ENCODE measurements around the gene SMG5.
"Not testable (repeated sequence)": the region's sequence is repeated elsewhere in the genome, so short reads cannot be mapped to it uniquely, and the experiment has no call there.

SMG5 gene

GRCh38 chr1:156282479-156283222 lies at the start of gene SMG5:
Gene SMG5, minus strand, starts transcription at chr1:156282825. Its CDS starts 145 bp downstream, at chr1:156282680.
- FAIRE-seq: peak; percentile 94
- peak; percentile 88 for DNase-seq (ENCODE audit: extremely low spot score, insufficient read length, low read depth)

- FAIRE-seq; DNase-seq (ENCODE audit: extremely low spot score, insufficient read length, low read depth): not testable (repeated sequence)
These were observed 40.6 kb upstream of the SMG5 start for GRCh38 chr1:156323179-156323578.

DNA sequence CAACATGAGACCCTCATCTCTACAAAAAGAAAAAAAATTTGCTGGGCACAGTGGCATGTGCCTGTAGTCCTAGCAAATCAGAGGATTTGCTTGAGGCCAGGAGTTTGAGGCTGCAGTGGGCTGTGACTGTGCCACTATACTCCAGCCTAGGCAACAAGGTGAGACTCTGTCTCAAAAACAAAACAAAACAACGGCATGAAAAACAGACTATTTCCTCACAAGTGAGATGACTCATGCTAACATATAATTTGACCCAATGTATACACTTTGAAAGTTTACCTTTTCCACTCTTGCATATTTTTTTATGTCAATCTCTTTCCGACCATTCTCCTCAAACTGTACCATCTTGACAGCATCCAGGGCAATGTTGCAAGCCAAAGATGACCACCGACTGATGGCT lies 37.9 kb upstream of the SMG5 start:
- FAIRE-seq (no peak), DNase-seq (ENCODE audit: extremely low spot score, insufficient read length, low read depth) (no peak)

- DNase-seq (ENCODE audit: extremely low spot score, insufficient read length, low read depth) (no peak), FAIRE-seq (no peak)
These were observed 37.0 kb upstream of the SMG5 start for GRCh38 chr1:156319664-156320063.

GRCh38 chr1:156316909-156317308 lies 34.3 kb upstream of the SMG5 start:
- DNase-seq (ENCODE audit: extremely low spot score, insufficient read length, low read depth) (no peak), FAIRE-seq (no peak)

- DNase-seq (ENCODE audit: extremely low spot score, insufficient read length, low read depth) (no peak), FAIRE-seq (no peak)
These were observed 28.3 kb upstream of the SMG5 start for GRCh38 chr1:156310962-156311361.

DNA sequence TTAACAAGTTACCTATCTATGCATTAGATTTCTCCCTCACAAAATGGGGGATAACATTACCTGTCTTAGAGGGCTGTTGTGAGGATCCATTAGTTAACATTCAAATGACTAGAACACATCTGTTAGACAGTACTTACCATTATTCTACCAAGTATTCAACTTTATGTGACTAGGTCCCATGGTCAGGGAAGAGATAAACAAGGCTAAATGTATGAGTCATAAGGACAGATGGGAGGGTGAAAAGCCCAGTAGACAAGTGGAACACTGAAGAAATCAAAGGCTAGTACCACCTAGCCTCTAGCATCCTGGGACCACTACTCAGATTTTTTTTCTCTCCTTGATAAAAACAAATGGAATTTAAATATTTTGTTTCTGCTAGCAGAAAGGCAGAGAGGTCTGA lies 25.5 kb upstream of the SMG5 start:
- no peak for FAIRE-seq

GRCh38 chr1:156305215-156305614 lies 22.6 kb upstream of the SMG5 start:
- no peak for FAIRE-seq
- DNase-seq (ENCODE audit: extremely low spot score, insufficient read length, low read depth): no peak

More for the DNA sequence above, 25.5 kb upstream of the SMG5 start:
- no peak for DNase-seq (ENCODE audit: extremely low spot score, insufficient read length, low read depth)

DNA sequence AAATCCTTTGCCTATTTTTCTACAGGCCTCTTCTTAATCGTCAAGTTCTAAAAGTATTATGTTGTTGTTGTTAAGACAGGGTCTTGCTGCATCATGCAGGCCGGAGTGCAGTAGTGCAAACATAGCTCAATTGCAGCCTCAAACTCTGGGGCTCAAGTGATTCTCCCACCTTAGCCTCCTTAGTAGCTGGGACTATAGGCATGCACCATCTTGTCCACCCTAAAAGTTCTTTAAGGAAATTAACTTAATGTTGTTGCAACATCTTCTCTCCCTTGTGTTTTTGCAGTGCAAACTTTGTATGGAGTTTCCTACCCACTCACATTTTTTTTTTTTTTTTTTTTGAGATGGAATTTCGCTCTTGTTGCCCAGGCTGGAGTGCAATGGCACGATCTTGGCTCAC lies 20.6 kb upstream of the SMG5 start:
- DNase-seq (ENCODE audit: extremely low spot score, insufficient read length, low read depth) (no peak), FAIRE-seq (no peak)

GRCh38 chr1:156298852-156299357 lies 16.3 kb upstream of the SMG5 start, which contains the start of gene VHLL:
Gene VHLL, minus strand, starts transcription at chr1:156299307. Its CDS starts 118 bp downstream, at chr1:156299189.
- FAIRE-seq (no peak), DNase-seq (ENCODE audit: extremely low spot score, insufficient read length, low read depth) (no peak)

- peak; percentile 62 for DNase-seq (ENCODE audit: extremely low spot score, insufficient read length, low read depth)
- peak; percentile 75 for FAIRE-seq
These were observed 12.8 kb upstream of the SMG5 start, which contains the start of gene GLMP for GRCh38 chr1:156295391-156295947. Gene GLMP, minus strand, starts transcription at chr1:156295679. Its CDS starts 34 bp downstream, at chr1:156295645.

DNA sequence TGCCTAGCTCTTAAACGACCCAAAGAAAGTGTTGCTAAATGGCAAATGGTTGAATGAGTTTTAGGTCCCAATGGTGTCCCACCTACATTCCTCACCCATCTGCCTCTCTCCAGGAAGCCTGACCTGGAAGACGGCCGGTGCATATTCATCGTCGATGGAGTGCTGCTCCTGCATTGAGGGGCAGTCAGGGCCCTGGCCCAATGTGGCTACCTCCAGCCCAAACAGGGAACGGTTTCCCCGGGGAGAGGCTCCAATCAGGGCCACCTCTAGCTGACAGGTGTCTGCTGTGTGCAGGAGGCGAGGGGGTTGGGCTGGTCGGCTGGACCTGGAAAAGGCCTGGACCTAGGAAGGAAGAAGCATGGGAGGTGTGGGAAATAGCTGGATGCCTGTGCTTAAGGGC lies 11.3 kb upstream of the SMG5 start:
- DNase-seq (ENCODE audit: extremely low spot score, insufficient read length, low read depth): no peak
- no peak for FAIRE-seq

DNA sequence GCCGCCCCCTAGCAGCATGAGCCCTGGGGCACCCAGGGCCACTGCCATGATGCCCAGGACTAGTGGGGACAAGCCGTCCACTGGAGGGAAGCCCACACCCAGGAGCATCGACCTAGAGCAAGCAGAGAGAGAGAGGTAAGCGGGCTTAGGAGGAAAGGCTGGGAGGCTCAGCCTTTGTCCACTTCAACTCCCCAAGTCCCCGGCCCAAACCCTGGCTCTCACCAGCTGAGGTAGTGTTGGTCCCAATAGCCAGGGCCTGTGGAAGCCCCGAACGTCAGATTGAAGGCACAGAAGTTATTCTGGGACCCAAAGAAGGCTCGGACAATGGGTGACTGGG lies 10.4 kb upstream of the SMG5 start:
- no peak for DNase-seq (ENCODE audit: extremely low spot score, insufficient read length, low read depth)

GRCh38 chr1:156291226-156292061 lies 8.8 kb upstream of the SMG5 start:
- FAIRE-seq (no peak), DNase-seq (ENCODE audit: extremely low spot score, insufficient read length, low read depth) (peak; percentile 23)

More for the DNA sequence above, 10.4 kb upstream of the SMG5 start:
- FAIRE-seq: no peak

DNA sequence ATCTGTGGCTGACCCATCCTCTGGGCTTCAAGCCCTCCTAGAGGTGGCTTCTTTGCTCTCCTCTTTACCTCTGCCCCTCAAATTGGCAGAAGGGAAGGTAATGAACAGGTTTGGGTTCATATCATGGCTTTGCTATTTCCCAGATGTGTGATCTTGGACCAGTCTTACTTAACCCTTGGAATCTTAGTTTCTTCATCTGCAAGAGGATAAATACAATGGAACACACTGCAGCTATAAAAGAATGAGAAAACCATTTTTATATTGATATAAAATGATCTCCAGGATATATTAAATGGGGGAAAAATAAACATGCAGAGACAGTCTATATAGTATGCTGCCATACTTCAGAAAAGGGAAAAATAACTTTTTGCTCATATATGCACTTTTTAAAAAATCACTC lies 7.2 kb upstream of the SMG5 start:
- FAIRE-seq (no peak), DNase-seq (ENCODE audit: extremely low spot score, insufficient read length, low read depth) (no peak)

GRCh38 chr1:156286061-156286460 lies 3.4 kb upstream of the SMG5 start:
- no peak for FAIRE-seq
- no peak for DNase-seq (ENCODE audit: extremely low spot score, insufficient read length, low read depth)

GRCh38 chr1:156285437-156285836 lies 2.8 kb upstream of the SMG5 start:
- DNase-seq (ENCODE audit: extremely low spot score, insufficient read length, low read depth) (no peak), FAIRE-seq (no peak)

DNA sequence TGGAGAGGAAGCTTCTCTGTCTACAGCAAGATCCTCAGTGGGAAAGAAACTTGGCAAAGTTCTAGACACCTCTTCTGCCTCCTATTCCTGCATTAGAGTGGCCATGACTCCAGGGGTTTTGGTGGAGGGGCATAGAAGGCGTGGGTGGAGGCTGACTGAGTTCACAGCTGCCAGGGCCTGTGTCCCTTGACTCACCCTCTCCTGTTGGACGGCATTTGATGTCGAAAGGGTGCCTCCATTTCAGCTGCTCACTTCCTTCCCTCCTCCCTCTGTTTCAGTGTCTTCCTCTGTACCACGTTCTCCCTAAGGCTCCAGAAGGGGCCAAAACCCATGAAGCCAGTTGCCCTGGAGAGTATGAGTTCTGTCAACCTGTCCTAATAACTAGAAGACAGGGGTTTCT lies 2.1 kb upstream of the SMG5 start:
- DNase-seq (ENCODE audit: extremely low spot score, insufficient read length, low read depth) (no peak), FAIRE-seq (no peak)

GRCh38 chr1:156284112-156284511 lies 1.5 kb upstream of the SMG5 start, which contains the start of gene TMEM79:
Gene TMEM79, plus strand, starts transcription at chr1:156284325. Its CDS starts 902 bp downstream, at chr1:156285227.
- no peak for DNase-seq (ENCODE audit: extremely low spot score, insufficient read length, low read depth)
- FAIRE-seq: no peak

GRCh38 chr1:156283521-156283920 lies 896 bp upstream of the SMG5 start:
- FAIRE-seq (no peak), DNase-seq (ENCODE audit: extremely low spot score, insufficient read length, low read depth) (no peak)
